Mammary epithelial cell (primary cell): ENCODE results near the gene PLA2R1.

Experiments
- CTCF ChIP-seq, 2 donors: IDR thresholded peaks in 1 of 2; conservative IDR thresholded peaks in 1 of 2; 2 replicates each; pipeline ENCODE4 v1.5.1; 2011 to 2012; ENCODE audit warnings: inconsistent platforms in 2 of 2, low read length in 2 of 2, mild to moderate bottlenecking in 2 of 2, control low read depth in 1 of 2, low read depth in 1 of 2; ENCODE audit not compliant: insufficient read depth in 1 of 2; ENCODE audit errors: extremely low read depth in 1 of 2
- EZH2 ChIP-seq: IDR thresholded peaks from 2 replicates; pipeline ENCODE4 v1.6.1; 2012; ENCODE audit warnings: low read length, inconsistent platforms, borderline replicate concordance

GRCh38 chr2:160105366-160105765 is 43.0 kb upstream of the PLA2R1 start:
- TF ChIP-seq CTCF (conservative IDR thresholded peaks at IDR 0.05 in 1 of 2, IDR thresholded peaks at IDR 0.05 in 1 of 2; ENCODE audit: extremely low read depth in 1 of 2, insufficient read depth in 1 of 2, low read depth in 1 of 2, low read length in 2 of 2) (no peak), EZH2 (no peak)
